ENCODE measurements around the gene CHD9.

GRCh38 chr16:53159781-53160436 is 105.1 kb downstream of the CHD9 start:
- no peak for TF ChIP-seq POLR2AphosphoS5 (IDR thresholded peaks at IDR 0.05; ENCODE audit: low read depth, low read length)
- no peak for TF ChIP-seq SIN3A (IDR thresholded peaks at IDR 0.05; ENCODE audit: borderline replicate concordance, insufficient read depth, low read length)
- no peak for TF ChIP-seq REST (IDR thresholded peaks at IDR 0.05; ENCODE audit: insufficient read depth in 1 of 2, low read depth in 2 of 2, low read length in 2 of 2)
- no peak for TF ChIP-seq TAF1 (IDR thresholded peaks at IDR 0.05; ENCODE audit: borderline replicate concordance, insufficient read depth, low read length)

All from PFSK-1 (cell line).